PC-3 (cell line): Measurements from ENCODE around the gene KRTAP20-2. TPM values are rescaled to one million over a fixed set of nuclear protein-coding genes. Genes with fewer than 3 reads are reported as not detected.
A peak's percentile ranks its signal among the peaks of the same experiment; 100 is the strongest.

Experiments
- ATAC-seq: fragments of 200-7000 bp; cut with Tn5 transposase; 2 replicates; pipeline ENCODE4 v1.9.1; 2020; ENCODE audit warnings: mild to moderate bottlenecking, moderate library complexity
- BruUV-seq: library from RNA; stranded (reverse); fragments of 400-500 nt; replicated peaks from 2 replicates; lab custom pipeline; 2021; lab: Mats Ljungman, UMichigan
- CTCF ChIA-PET: fragments of 300-600 bp; sonication (Branson Sonifier 250); formaldehyde crosslinking; loops from one replicate; lab custom pipeline; 2022; ENCODE audit warnings: antibody characterized with exemption; lab: Charles Lee
- POLR2A ChIA-PET: fragments of 300-600 bp; sonication (Branson Sonifier 250); formaldehyde crosslinking; loops from one replicate; lab custom pipeline; 2022; ENCODE audit warnings: antibody characterized with exemption; ENCODE audit not compliant: unreplicated experiment; lab: Charles Lee
- DNase-seq: peaks from one replicate; pipeline ENCODE4 v3.0.0-alpha.2; 2015
- H2AFZ ChIP-seq: fragments of 300-600 bp; sonication (generic); 2 replicates; pipeline ENCODE4 v1.6.0; 2016; ENCODE audit warnings: antibody characterized with exemption, low read length
- H3F3A ChIP-seq: fragments of 300-600 bp; sonication (generic); one replicate; pipeline ENCODE4 v1.6.0; 2017; ENCODE audit warnings: antibody characterized with exemption, low read length, control low read depth, mild to moderate bottlenecking; ENCODE audit not compliant: unreplicated experiment
- H3K27ac ChIP-seq: fragments of 300-600 bp; sonication (generic); 2 replicates; pipeline ENCODE4 v1.5.1; 2016; ENCODE audit warnings: mild to moderate bottlenecking, low read length
- H3K27me3 ChIP-seq: fragments of 300-600 bp; sonication (generic); 2 replicates; pipeline ENCODE4 v1.6.1; 2016; ENCODE audit warnings: low read length, mixed read lengths
- H3K36me3 ChIP-seq: fragments of 300-600 bp; sonication (generic); 2 replicates; pipeline ENCODE4 v1.6.1; 2016; ENCODE audit warnings: low read depth, mixed run types, low read length, mixed read lengths
- H3K4me1 ChIP-seq: fragments of 300-600 bp; sonication (generic); 2 replicates; pipeline ENCODE4 v1.5.1; 2016; ENCODE audit warnings: low read length; ENCODE audit not compliant: insufficient read depth
- H3K4me2 ChIP-seq: fragments of 300-600 bp; sonication (generic); 2 replicates; pipeline ENCODE4 v1.6.0; 2016; ENCODE audit warnings: low read length
- H3K4me3 ChIP-seq: fragments of 300-600 bp; sonication (generic); 2 replicates; pipeline ENCODE4 v1.5.1; 2016; ENCODE audit warnings: mild to moderate bottlenecking, low read length, mixed read lengths
- H3K79me2 ChIP-seq: fragments of 300-600 bp; sonication (generic); 2 replicates; pipeline ENCODE4 v1.6.1; 2017; ENCODE audit warnings: low read length, mixed read lengths
- H3K9ac ChIP-seq: fragments of 300-600 bp; sonication (generic); 2 replicates; pipeline ENCODE4 v1.6.0; 2016; ENCODE audit warnings: mild to moderate bottlenecking, low read length
- H3K9me2 ChIP-seq: fragments of 300-600 bp; sonication (generic); replicated peaks from 2 replicates; pipeline ENCODE4 v1.6.1; 2016; ENCODE audit warnings: mixed run types, low read length, mixed read lengths
- H3K9me3 ChIP-seq: fragments of 300-600 bp; sonication (generic); 2 replicates; pipeline ENCODE4 v1.6.1; 2016; ENCODE audit warnings: low read length, mixed read lengths
- H4K20me1 ChIP-seq: fragments of 300-600 bp; sonication (generic); 2 replicates; pipeline ENCODE4 v1.6.1; 2016; ENCODE audit warnings: low read length, mixed read lengths
- EZH2 ChIP-seq: fragments of 300-600 bp; sonication (generic); IDR thresholded peaks from one replicate; pipeline ENCODE4 v1.6.1; 2017; ENCODE audit warnings: antibody characterized with exemption, mild to moderate bottlenecking, low read length; ENCODE audit not compliant: unreplicated experiment
- EZH2phosphoT487 ChIP-seq: fragments of 300-600 bp; sonication (generic); IDR thresholded peaks from 2 replicates; pipeline ENCODE4 v1.6.1; 2018; ENCODE audit warnings: mild to moderate bottlenecking, antibody characterized with exemption, low read length, borderline replicate concordance
- intact Hi-C: fragments of 100-400 bp; cut with micrococcal nuclease; formaldehyde crosslinking; loops from 2 replicates; pipeline ENCODE4 v1.9.0; 2023
- total RNA-seq: library from RNA; depleted of rRNA; stranded (reverse); fragments of >200 nt; gene quantifications from 2 replicates; pipeline ENCODE4 v1.2.3, GENCODE V29; 2014
- TF ChIP-seq, protein P1 (sequence below): fragments of 300-600 bp; sonication (generic); conservative IDR thresholded peaks from 2 replicates; pipeline ENCODE4 v1.5.1; 2017; ENCODE audit warnings: antibody characterized with exemption, low read depth, mild to moderate bottlenecking, low read length

The KRTAP20-2 gene
- total RNA-seq, 1 experiment from 2014 or later, result 0.51 TPM

DNA sequence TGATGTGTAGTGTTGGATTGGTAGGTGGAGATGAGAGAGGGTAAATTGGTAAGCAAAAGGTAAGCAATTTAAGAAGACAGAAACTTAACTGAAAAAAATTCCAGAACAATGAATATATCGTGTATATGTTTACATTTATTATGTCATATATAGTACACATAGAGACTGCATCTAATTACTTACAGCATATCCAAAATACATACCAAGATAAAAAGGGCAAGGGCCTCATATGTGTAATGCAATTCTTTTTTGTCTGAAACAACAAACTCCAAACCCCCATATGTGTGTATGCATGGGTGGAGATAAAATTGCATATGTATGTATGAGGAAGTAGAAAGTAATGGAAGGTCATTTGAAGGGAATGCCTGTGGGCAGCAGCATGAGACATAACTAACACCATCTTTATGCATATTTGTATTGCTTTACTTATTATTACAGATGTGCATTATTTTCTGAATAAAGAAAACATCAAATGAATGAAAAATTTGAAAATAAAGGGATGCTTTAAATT, 12.0 kb downstream of the KRTAP20-2 start:
- intact Hi-C loops, result no loop called here
- DNase-seq (peak; percentile 61), ATAC-seq (peak; percentile 73)
- POLR2A ChIA-PET, result no interaction called here
- H3K4me2 ChIP-seq, result peak overlapping the region; percentile 51
- H3K9me2 ChIP-seq, result no peaks in the 10 kb centered on the region
- H4K20me1 ChIP-seq, result no peaks in the 10 kb centered on the region
- no peaks in the 10 kb centered on the region for H3K79me2 ChIP-seq
- no peak overlapping the region for H2AFZ ChIP-seq
- H3K9me3 ChIP-seq, result no peaks in the 10 kb centered on the region
- peak overlapping the region; percentile 76 for H3K27ac ChIP-seq
- no peak overlapping the region; the same call in 1 of the 2 replicates for H3K4me3 ChIP-seq
- CTCF ChIA-PET, result no interaction called here
- BruUV-seq, result no TSS peak
- H3K27me3 ChIP-seq, result no peaks in the 10 kb centered on the region
- peaks cover 30% of the 10 kb centered on the region for H3K4me1 ChIP-seq
- no peaks in the 10 kb centered on the region for H3K36me3 ChIP-seq
- TF ChIP-seq, protein P1, sequence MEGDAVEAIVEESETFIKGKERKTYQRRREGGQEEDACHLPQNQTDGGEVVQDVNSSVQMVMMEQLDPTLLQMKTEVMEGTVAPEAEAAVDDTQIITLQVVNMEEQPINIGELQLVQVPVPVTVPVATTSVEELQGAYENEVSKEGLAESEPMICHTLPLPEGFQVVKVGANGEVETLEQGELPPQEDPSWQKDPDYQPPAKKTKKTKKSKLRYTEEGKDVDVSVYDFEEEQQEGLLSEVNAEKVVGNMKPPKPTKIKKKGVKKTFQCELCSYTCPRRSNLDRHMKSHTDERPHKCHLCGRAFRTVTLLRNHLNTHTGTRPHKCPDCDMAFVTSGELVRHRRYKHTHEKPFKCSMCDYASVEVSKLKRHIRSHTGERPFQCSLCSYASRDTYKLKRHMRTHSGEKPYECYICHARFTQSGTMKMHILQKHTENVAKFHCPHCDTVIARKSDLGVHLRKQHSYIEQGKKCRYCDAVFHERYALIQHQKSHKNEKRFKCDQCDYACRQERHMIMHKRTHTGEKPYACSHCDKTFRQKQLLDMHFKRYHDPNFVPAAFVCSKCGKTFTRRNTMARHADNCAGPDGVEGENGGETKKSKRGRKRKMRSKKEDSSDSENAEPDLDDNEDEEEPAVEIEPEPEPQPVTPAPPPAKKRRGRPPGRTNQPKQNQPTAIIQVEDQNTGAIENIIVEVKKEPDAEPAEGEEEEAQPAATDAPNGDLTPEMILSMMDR, result no peak
- TF ChIP-seq EZH2, result no peak
- TF ChIP-seq EZH2phosphoT487, result no peak
- no peaks in the 10 kb centered on the region for H3F3A ChIP-seq
- H3K9ac ChIP-seq, result peak overlapping the region; percentile 19; the same call in 1 of the 2 replicates

DNA sequence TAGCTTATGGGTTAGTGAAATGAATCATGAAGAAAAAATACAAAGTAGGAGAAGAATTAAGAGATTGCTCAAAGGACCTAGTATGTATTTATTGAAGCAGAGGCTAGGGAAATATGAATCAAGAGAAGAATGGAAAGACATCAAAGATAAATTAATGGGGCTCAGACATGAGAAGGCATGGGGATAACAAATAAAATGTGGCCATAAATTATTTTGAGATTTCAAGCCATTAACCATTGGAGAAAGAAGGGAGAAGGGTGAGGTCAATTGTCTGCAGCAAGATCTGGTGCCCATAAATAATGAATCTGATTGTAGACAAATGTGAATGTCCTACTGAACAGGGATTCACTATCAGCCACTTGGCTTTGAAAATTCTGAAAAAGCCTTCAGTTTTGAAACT, 17.9 kb downstream of the KRTAP20-2 start:
- no peak overlapping the region for H3K27ac ChIP-seq
- no peak overlapping the region for H3K9ac ChIP-seq
- CTCF ChIA-PET, result no interaction called here
- peaks cover 12% of the 10 kb centered on the region for H3K4me1 ChIP-seq
- H2AFZ ChIP-seq, result no peak overlapping the region
- no peaks in the 10 kb centered on the region for H3F3A ChIP-seq
- no peak for DNase-seq
- POLR2A ChIA-PET, result interaction anchor here (0.6 kb wide), 1 partner anchor 1571 kb away, joined by 3 read pairs; no protein-coding TSS in a partner anchor
- BruUV-seq, result no TSS peak
- TF ChIP-seq EZH2phosphoT487, result no peak
- TF ChIP-seq, protein P1, result no peak
- TF ChIP-seq EZH2, result no peak
- no peaks in the 10 kb centered on the region for H3K9me2 ChIP-seq
- no peaks in the 10 kb centered on the region for H3K9me3 ChIP-seq
- H3K79me2 ChIP-seq, result no peaks in the 10 kb centered on the region
- H4K20me1 ChIP-seq, result no peaks in the 10 kb centered on the region
- H3K4me2 ChIP-seq, result no peak overlapping the region
- no peak overlapping the region for H3K4me3 ChIP-seq
- intact Hi-C loops, result no loop called here
- no peaks in the 10 kb centered on the region for H3K27me3 ChIP-seq
- H3K36me3 ChIP-seq, result no peaks in the 10 kb centered on the region
- no peak for ATAC-seq

DNA sequence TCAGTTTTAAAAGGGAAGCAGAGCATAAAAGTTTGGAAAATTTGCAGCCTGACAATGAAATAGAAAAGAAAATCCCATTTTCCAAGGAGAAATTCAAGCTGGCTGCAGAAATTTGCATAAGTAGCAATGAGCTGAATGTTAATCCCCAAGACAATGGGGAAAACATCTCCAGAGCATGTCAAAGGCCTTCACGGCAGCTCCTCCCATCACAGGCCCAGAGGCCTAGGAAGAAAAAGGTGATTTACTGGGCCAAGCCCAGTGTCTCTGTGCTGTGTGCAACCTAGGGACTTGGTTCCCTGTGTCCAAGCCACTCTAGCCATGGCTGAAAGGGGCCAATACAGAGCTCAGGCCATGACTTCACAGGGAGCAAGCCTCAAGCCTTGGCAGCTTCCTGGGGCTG, 33.8 kb downstream of the KRTAP20-2 start:
- no TSS peak for BruUV-seq
- no peaks in the 10 kb centered on the region for H3K79me2 ChIP-seq
- H4K20me1 ChIP-seq, result no peaks in the 10 kb centered on the region
- no peak for ATAC-seq
- intact Hi-C loops, result no loop called here
- H3K4me3 ChIP-seq, result no peak overlapping the region
- H3K9me3 ChIP-seq, result no peaks in the 10 kb centered on the region
- ChIA-PET POLR2A (no interaction called here), CTCF (no interaction called here)
- TF ChIP-seq EZH2 (no peak), EZH2phosphoT487 (no peak)
- TF ChIP-seq, protein P1, result no peak
- H3K4me1 ChIP-seq, result no peaks in the 10 kb centered on the region
- no peak overlapping the region for H3K9ac ChIP-seq
- no peaks in the 10 kb centered on the region for H3F3A ChIP-seq
- no peak overlapping the region for H3K4me2 ChIP-seq
- no peak for DNase-seq
- no peak overlapping the region for H3K27ac ChIP-seq
- H3K9me2 ChIP-seq, result no peaks in the 10 kb centered on the region
- H3K27me3 ChIP-seq, result no peaks in the 10 kb centered on the region
- H3K36me3 ChIP-seq, result no peaks in the 10 kb centered on the region
- no peak overlapping the region for H2AFZ ChIP-seq
